ENCODE measurements around the gene OLFM3.

The OLFM3 gene
- 0 reads per million in 3 donors for total RNA-seq

DNA sequence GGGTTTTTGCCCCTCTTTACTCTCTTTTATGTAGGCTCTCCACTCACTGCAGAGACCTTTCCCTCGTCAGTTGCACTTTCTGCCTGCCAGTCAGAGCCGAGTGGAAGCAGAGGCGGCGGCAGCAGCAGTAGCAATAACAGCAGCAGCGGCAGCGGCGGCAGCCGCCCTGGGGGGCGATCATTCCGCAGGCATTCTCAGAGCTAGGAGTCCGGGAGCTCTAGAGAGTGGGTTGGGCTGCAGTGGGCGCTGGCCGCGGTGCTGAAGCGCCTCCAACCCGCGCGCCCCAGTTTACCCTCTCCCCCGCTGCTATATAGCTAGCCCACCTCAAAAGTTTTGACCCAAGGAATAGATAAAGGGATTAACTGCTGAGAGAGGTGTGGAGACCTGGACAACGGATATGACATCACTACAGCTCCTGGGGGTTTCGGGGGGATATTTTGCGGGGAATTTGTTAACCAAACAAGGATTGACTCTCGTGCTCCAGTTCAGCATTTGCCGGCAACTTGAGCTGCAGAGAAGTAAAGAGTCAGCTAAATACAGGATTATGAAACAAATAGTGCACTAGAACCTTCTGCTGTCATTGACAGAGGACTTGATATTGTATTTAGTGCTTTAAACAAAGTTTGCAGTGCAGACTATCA, at the start of gene OLFM3:
TSS of gene OLFM3 (minus strand) at position 102 of the 641 bp plus-strand sequence.
- DNase-seq: no peak
- no peaks in the 10 kb centered on the region for H3K4me1 ChIP-seq (ENCODE audit: control insufficient read depth, insufficient read depth, low read length, poor library complexity, severe bottlenecking)
- no peaks in the 10 kb centered on the region for H3K9me3 ChIP-seq (ENCODE audit: control insufficient read depth, low read length)
- H3K27me3 ChIP-seq (replicated peaks; ENCODE audit: control insufficient read depth, insufficient read depth, low read length, poor library complexity, severe bottlenecking): no peaks in the 10 kb centered on the region
- no peak within 1 kb of the TSS for H3K27ac ChIP-seq (ENCODE audit: insufficient read depth, low read length, poor library complexity, severe bottlenecking)
- H3K4me3 ChIP-seq (ENCODE audit: insufficient read depth, low read depth, low read length, poor library complexity, severe bottlenecking): no peak within 1 kb of the TSS
- H3K36me3 ChIP-seq (ENCODE audit: control insufficient read depth, insufficient read depth, low read length): no peaks in the 10 kb centered on the region

GRCh38 chr1:102045752-102046151, 49.0 kb upstream of the OLFM3 start:
- Histone ChIP-seq H3K27me3 (replicated peaks; ENCODE audit: control insufficient read depth, insufficient read depth, low read length, poor library complexity, severe bottlenecking) (no peaks in the 10 kb centered on the region), H3K9me3 (ENCODE audit: control insufficient read depth, low read length) (no peaks in the 10 kb centered on the region), H3K4me1 (ENCODE audit: control insufficient read depth, insufficient read depth, low read length, poor library complexity, severe bottlenecking) (no peaks in the 10 kb centered on the region), H3K4me3 (ENCODE audit: insufficient read depth, low read depth, low read length, poor library complexity, severe bottlenecking) (no peak overlapping the region), H3K36me3 (ENCODE audit: control insufficient read depth, insufficient read depth, low read length) (no peaks in the 10 kb centered on the region), H3K27ac (ENCODE audit: insufficient read depth, low read length, poor library complexity, severe bottlenecking) (no peak overlapping the region)
- no peak for DNase-seq

GRCh38 chr1:102032534-102032933, 35.8 kb upstream of the OLFM3 start:
- Histone ChIP-seq H3K4me1 (ENCODE audit: control insufficient read depth, insufficient read depth, low read length, poor library complexity, severe bottlenecking) (no peaks in the 10 kb centered on the region), H3K27ac (ENCODE audit: insufficient read depth, low read length, poor library complexity, severe bottlenecking) (no peak overlapping the region), H3K4me3 (ENCODE audit: insufficient read depth, low read depth, low read length, poor library complexity, severe bottlenecking) (no peak overlapping the region), H3K36me3 (ENCODE audit: control insufficient read depth, insufficient read depth, low read length) (no peaks in the 10 kb centered on the region), H3K9me3 (ENCODE audit: control insufficient read depth, low read length) (no peaks in the 10 kb centered on the region), H3K27me3 (replicated peaks; ENCODE audit: control insufficient read depth, insufficient read depth, low read length, poor library complexity, severe bottlenecking) (no peaks in the 10 kb centered on the region)
- DNase-seq: no peak

- Histone ChIP-seq H3K27me3 (replicated peaks; ENCODE audit: control insufficient read depth, insufficient read depth, low read length, poor library complexity, severe bottlenecking) (no peaks in the 10 kb centered on the region), H3K36me3 (ENCODE audit: control insufficient read depth, insufficient read depth, low read length) (no peaks in the 10 kb centered on the region), H3K4me1 (ENCODE audit: control insufficient read depth, insufficient read depth, low read length, poor library complexity, severe bottlenecking) (no peaks in the 10 kb centered on the region), H3K9me3 (ENCODE audit: control insufficient read depth, low read length) (no peaks in the 10 kb centered on the region), H3K4me3 (ENCODE audit: insufficient read depth, low read depth, low read length, poor library complexity, severe bottlenecking) (no peak overlapping the region), H3K27ac (ENCODE audit: insufficient read depth, low read length, poor library complexity, severe bottlenecking) (no peak overlapping the region)
- no peak for DNase-seq
Observed at GRCh38 chr1:102019530-102019929, 22.8 kb upstream of the OLFM3 start.

- no peaks in the 10 kb centered on the region for H3K27me3 ChIP-seq (replicated peaks; ENCODE audit: control insufficient read depth, insufficient read depth, low read length, poor library complexity, severe bottlenecking)
- H3K27ac ChIP-seq (ENCODE audit: insufficient read depth, low read length, poor library complexity, severe bottlenecking): no peak overlapping the region
- no peaks in the 10 kb centered on the region for H3K36me3 ChIP-seq (ENCODE audit: control insufficient read depth, insufficient read depth, low read length)
- no peak overlapping the region for H3K4me3 ChIP-seq (ENCODE audit: insufficient read depth, low read depth, low read length, poor library complexity, severe bottlenecking)
- DNase-seq: no peak
- no peaks in the 10 kb centered on the region for H3K4me1 ChIP-seq (ENCODE audit: control insufficient read depth, insufficient read depth, low read length, poor library complexity, severe bottlenecking)
- no peaks in the 10 kb centered on the region for H3K9me3 ChIP-seq (ENCODE audit: control insufficient read depth, low read length)
Observed at GRCh38 chr1:102015728-102016127, 19.0 kb upstream of the OLFM3 start.

DNA sequence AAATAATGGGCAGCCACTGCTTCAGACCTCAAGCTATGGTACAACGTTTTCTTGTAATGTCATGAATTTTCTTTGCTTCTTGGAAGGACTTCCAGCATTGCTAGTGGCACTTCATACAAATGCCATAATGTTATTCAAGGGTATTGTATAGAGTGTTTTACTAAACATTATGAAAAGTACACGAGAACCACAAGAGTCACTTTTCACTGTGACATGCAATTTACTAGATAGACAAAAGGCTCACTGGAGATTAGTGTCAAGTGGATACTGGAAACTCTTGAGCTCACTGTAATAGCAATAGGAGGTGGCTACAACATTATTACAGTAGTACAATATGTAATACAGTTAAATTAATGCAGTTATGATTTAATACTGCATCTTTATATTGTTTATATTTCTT, 5.3 kb upstream of the OLFM3 start:
- DNase-seq: no peak
- Histone ChIP-seq H3K4me1 (ENCODE audit: control insufficient read depth, insufficient read depth, low read length, poor library complexity, severe bottlenecking) (no peaks in the 10 kb centered on the region), H3K36me3 (ENCODE audit: control insufficient read depth, insufficient read depth, low read length) (no peaks in the 10 kb centered on the region), H3K27me3 (replicated peaks; ENCODE audit: control insufficient read depth, insufficient read depth, low read length, poor library complexity, severe bottlenecking) (no peaks in the 10 kb centered on the region), H3K4me3 (ENCODE audit: insufficient read depth, low read depth, low read length, poor library complexity, severe bottlenecking) (no peak overlapping the region), H3K27ac (ENCODE audit: insufficient read depth, low read length, poor library complexity, severe bottlenecking) (no peak overlapping the region), H3K9me3 (ENCODE audit: control insufficient read depth, low read length) (no peaks in the 10 kb centered on the region)

GRCh38 chr1:101995984-101996745, 561 bp downstream of the OLFM3 start:
- Histone ChIP-seq H3K27ac (ENCODE audit: insufficient read depth, low read length, poor library complexity, severe bottlenecking) (no peak overlapping the region), H3K4me3 (ENCODE audit: insufficient read depth, low read depth, low read length, poor library complexity, severe bottlenecking) (no peak overlapping the region)

DNA sequence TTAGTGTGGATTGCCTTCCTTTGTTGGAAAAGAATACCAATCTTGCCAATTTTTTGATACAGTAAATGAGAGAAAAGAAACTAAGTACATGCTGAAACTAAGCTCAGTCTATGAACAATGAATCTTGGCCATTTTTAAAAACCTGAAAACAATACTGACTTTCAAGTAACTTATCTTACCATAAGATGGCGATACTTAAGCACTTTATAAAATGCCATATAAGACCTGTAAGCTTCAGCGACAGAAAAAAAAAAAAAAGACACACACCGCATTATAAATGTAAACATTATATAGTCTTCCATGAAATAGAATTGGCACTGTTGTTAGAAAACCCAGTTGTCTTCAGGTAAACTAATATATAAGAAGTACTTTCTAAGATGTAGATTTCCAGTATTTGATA, 3.0 kb downstream of the OLFM3 start:
- no peak for DNase-seq
- Histone ChIP-seq H3K27ac (ENCODE audit: insufficient read depth, low read length, poor library complexity, severe bottlenecking) (no peak overlapping the region), H3K4me1 (ENCODE audit: control insufficient read depth, insufficient read depth, low read length, poor library complexity, severe bottlenecking) (no peaks in the 10 kb centered on the region), H3K9me3 (ENCODE audit: control insufficient read depth, low read length) (no peaks in the 10 kb centered on the region), H3K36me3 (ENCODE audit: control insufficient read depth, insufficient read depth, low read length) (no peaks in the 10 kb centered on the region), H3K4me3 (ENCODE audit: insufficient read depth, low read depth, low read length, poor library complexity, severe bottlenecking) (no peak overlapping the region), H3K27me3 (replicated peaks; ENCODE audit: control insufficient read depth, insufficient read depth, low read length, poor library complexity, severe bottlenecking) (no peaks in the 10 kb centered on the region)

More at GRCh38 chr1:101995984-101996745, 561 bp downstream of the OLFM3 start:
- Histone ChIP-seq H3K36me3 (ENCODE audit: control insufficient read depth, insufficient read depth, low read length) (no peaks in the 10 kb centered on the region), H3K9me3 (ENCODE audit: control insufficient read depth, low read length) (no peaks in the 10 kb centered on the region), H3K27me3 (replicated peaks; ENCODE audit: control insufficient read depth, insufficient read depth, low read length, poor library complexity, severe bottlenecking) (no peaks in the 10 kb centered on the region), H3K4me1 (ENCODE audit: control insufficient read depth, insufficient read depth, low read length, poor library complexity, severe bottlenecking) (no peaks in the 10 kb centered on the region)
- DNase-seq: no peak

DNA sequence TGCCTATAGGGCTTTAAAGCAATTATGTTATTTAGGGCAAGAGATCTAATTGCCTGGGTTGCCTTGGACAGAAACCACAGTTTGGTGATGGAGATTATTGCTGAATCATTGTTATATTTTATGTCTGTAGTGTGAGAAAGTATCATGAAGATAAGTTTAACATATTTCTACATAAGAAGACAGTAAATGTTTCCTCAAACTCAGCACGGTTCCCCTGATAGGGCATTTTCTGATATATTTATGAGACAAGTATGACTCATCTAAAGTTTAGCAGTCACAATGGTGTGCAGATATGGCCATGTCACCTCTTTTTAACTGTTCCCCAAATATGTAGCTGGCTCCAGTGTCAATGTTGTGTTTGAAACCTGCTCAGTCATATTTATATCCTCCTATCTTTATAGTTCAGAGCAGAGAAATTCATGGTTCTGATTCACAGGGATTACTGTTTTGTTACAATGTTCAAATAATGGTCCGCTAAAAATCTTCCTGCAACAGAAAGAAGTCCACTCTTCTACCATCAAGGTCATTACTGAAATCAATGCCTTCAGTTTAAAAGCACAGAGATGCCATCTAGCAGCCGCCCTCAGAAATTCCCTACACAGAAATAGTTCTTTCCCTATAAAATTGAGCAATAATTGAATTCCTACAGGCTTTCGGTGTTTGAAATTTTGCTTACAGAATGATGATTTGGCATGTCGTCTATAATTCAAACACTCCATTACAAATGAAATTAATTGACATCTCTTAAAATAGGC, 3.7 kb downstream of the OLFM3 start:
- Histone ChIP-seq H3K27me3 (replicated peaks; ENCODE audit: control insufficient read depth, insufficient read depth, low read length, poor library complexity, severe bottlenecking) (no peaks in the 10 kb centered on the region), H3K4me1 (ENCODE audit: control insufficient read depth, insufficient read depth, low read length, poor library complexity, severe bottlenecking) (no peaks in the 10 kb centered on the region), H3K36me3 (ENCODE audit: control insufficient read depth, insufficient read depth, low read length) (no peaks in the 10 kb centered on the region)

DNA sequence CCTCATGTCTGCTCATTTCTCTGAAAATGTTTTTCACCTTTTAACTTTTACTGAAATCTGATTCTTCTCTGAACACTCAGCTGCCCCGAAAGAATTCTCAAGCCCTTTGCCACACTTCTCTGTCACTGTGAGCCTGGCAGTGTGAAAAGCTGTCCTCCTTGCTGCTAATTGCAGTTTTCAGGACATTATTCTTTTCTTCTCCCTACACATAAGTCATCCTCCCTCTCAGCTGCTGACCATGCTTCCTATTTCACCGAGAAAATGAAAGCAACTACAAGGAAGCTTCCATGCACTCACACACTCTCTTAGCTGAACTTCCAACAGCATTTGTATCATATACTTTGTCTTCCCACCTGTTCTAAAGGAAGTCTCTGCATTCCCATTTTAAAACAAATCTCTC, 15.8 kb downstream of the OLFM3 start:
- no peaks in the 10 kb centered on the region for H3K36me3 ChIP-seq (ENCODE audit: control insufficient read depth, insufficient read depth, low read length)
- H3K9me3 ChIP-seq (ENCODE audit: control insufficient read depth, low read length): no peaks in the 10 kb centered on the region
- H3K4me3 ChIP-seq (ENCODE audit: insufficient read depth, low read depth, low read length, poor library complexity, severe bottlenecking): no peak overlapping the region
- no peaks in the 10 kb centered on the region for H3K27me3 ChIP-seq (replicated peaks; ENCODE audit: control insufficient read depth, insufficient read depth, low read length, poor library complexity, severe bottlenecking)
- no peaks in the 10 kb centered on the region for H3K4me1 ChIP-seq (ENCODE audit: control insufficient read depth, insufficient read depth, low read length, poor library complexity, severe bottlenecking)
- H3K27ac ChIP-seq (ENCODE audit: insufficient read depth, low read length, poor library complexity, severe bottlenecking): no peak overlapping the region
- DNase-seq: no peak

More for the DNA sequence above, 3.7 kb downstream of the OLFM3 start:
- no peak overlapping the region for H3K27ac ChIP-seq (ENCODE audit: insufficient read depth, low read length, poor library complexity, severe bottlenecking)
- no peaks in the 10 kb centered on the region for H3K9me3 ChIP-seq (ENCODE audit: control insufficient read depth, low read length)
- H3K4me3 ChIP-seq (ENCODE audit: insufficient read depth, low read depth, low read length, poor library complexity, severe bottlenecking): no peak overlapping the region
- DNase-seq: no peak
